PC-9 (cell line): ENCODE data around the gene LIN37.

ENCODE experiments used
- CTCF ChIP-seq: fragments of 200-600 bp; sonication (generic); conservative IDR thresholded peaks from 2 replicates; pipeline ENCODE4 v1.6.1; 2017; ENCODE audit warnings: mixed run types, antibody characterized with exemption, mild to moderate bottlenecking, moderate library complexity
- EZH2 ChIP-seq: fragments of 200-600 bp; sonication (generic); IDR thresholded peaks from 2 replicates; pipeline ENCODE4 v1.8.0; 2017; ENCODE audit warnings: antibody characterized with exemption, low read depth

DNA sequence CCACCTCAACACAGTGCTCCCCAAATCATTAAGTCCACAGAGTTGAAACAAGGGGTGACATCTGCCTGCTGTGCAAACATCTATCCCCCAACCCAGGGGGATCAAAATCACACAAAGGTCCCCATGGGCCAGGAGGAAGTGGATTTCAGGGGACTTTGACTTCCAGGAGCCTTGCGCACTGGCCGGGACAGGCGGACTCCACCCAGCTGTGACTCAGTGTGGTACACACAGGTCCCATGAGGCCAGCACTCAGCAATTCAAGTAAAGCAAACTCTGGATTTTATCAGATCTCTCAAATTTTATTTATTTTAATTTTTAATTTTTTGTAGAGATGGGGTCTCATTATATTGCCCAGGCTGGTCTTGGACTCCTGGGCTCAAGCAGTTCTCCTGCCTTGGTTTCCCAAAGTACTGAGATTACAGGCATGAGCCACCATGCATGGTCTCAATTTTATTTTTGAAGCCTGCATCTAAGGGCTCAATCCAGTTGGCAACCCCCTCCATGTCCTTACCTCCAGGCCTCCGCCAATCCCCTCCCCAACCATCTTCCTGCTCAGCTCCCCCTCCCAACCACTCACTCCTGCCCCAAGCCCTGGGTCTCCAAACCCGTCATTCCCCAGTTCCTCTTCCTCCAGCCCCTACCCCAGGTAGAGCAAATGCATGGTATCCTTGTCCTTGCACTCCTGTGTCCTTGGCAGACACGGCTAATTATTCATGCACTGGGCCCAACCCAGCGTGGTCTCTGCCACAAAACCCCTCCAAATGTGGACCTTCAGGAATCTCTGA lies 45.2 kb downstream of the LIN37 start:
- no peak for TF ChIP-seq CTCF
- no peak for TF ChIP-seq EZH2
